ENCODE data around the gene TTYH2. TPM values are rescaled to one million over a fixed set of nuclear protein-coding genes. Genes with fewer than 3 reads are reported as not detected.

The TTYH2 gene
- polyA plus RNA-seq, 3 donors: 12.3 to 57.4 (median 18.7) TPM

DNA sequence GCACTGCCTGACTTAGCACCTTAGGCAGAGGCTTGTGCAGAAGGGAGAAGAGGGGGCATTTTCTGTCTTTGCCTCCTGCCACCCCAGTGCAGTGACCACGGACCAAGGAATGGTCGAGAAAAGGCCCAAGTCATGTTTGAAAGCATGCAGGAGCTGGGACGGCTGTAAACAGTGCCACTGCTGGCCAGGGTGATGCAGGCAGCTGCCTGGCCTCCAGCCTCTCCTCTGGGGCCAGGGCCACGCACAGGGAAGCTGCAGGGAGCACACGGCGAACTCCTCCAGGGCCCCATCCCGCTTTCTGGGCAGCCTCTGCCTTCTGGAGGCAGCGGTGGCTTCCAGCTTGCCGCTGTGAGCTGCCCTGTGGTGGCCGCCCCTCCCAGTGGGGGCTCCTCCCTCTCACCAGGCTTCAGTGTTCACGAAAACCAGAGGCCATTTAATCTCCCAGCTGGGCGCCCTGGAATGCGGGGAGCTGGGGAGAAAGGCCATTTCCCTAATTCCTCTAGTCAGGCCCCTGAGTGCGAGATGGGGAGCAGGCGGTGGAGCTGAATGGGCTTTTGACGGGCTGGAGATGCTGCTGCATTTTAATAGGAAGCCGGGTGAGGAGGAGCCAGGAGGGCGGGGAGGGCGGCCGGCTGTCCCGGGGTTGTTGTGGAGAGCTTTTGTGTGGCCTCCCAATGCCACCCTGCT, 31.9 kb downstream of the TTYH2 start:
- Mint-ChIP-seq H3K9me3 (no peaks in the 10 kb centered on the region), H3K4me1 (peaks cover 28% of the 10 kb centered on the region), H3K27me3 (ENCODE audit: low read depth in 3 of 3) (no peaks in the 10 kb centered on the region), H3K4me3 (no peak overlapping the region), H3K27ac (peak overlapping the region in 2 of 7 donors; percentile 28 to 73), H3K36me3 (peaks cover 56 to 74% of the 10 kb centered on the region in 2 donors)
- Histone ChIP-seq H4K20me1 (ENCODE audit: insufficient read depth, low read length) (no peaks in the 10 kb centered on the region), H3K36me3 (replicated peaks in 1 of 2; ENCODE audit: control insufficient read depth in 1 of 2, insufficient read depth in 2 of 2, low read length in 2 of 2) (peaks cover 50 to 65% of the 10 kb centered on the region in 2 donors), H3K4me1 (ENCODE audit: control insufficient read depth in 1 of 2, insufficient read depth in 2 of 2, low read length in 2 of 2) (peaks cover 15 to 24% of the 10 kb centered on the region in 2 donors), H3K27ac (ENCODE audit: low read depth in 1 of 2, low read length in 2 of 2) (no peak overlapping the region), H3K27me3 (ENCODE audit: control insufficient read depth in 2 of 2, insufficient read depth in 2 of 2, low read length in 2 of 2) (no peaks in the 10 kb centered on the region), H3K4me2 (replicated peaks; ENCODE audit: extremely low read depth, low read length, poor library complexity, severe bottlenecking) (no peak overlapping the region), H3K79me2 (ENCODE audit: insufficient read depth, low read length) (no peaks in the 10 kb centered on the region), H2AFZ (ENCODE audit: insufficient read depth, low read depth, low read length, poor library complexity, severe bottlenecking) (no peak overlapping the region), H3K4me3 (replicated peaks in 1 of 3; ENCODE audit: low read depth in 2 of 3, low read length in 3 of 3) (no peak overlapping the region), H3K9me3 (replicated peaks in 1 of 2; ENCODE audit: control insufficient read depth in 1 of 2, insufficient read depth in 1 of 2, low read length in 2 of 2) (no peaks in the 10 kb centered on the region), H3K9ac (ENCODE audit: insufficient read depth, low read length, poor library complexity, severe bottlenecking) (peak overlapping the region; percentile 21)
- no peak for DNase-seq
- intact Hi-C loops (cut with micrococcal nuclease): loop anchor here in 1 of 2 donors (5.0 kb wide), 1 partner anchor 33 kb away; the partner anchor contains the start of gene TTYH2
- 87% methylated on average over 11 of the region's 21 CpGs for WGBS (ENCODE audit: insufficient coverage)
- TF ChIP-seq, protein P1, sequence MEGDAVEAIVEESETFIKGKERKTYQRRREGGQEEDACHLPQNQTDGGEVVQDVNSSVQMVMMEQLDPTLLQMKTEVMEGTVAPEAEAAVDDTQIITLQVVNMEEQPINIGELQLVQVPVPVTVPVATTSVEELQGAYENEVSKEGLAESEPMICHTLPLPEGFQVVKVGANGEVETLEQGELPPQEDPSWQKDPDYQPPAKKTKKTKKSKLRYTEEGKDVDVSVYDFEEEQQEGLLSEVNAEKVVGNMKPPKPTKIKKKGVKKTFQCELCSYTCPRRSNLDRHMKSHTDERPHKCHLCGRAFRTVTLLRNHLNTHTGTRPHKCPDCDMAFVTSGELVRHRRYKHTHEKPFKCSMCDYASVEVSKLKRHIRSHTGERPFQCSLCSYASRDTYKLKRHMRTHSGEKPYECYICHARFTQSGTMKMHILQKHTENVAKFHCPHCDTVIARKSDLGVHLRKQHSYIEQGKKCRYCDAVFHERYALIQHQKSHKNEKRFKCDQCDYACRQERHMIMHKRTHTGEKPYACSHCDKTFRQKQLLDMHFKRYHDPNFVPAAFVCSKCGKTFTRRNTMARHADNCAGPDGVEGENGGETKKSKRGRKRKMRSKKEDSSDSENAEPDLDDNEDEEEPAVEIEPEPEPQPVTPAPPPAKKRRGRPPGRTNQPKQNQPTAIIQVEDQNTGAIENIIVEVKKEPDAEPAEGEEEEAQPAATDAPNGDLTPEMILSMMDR (IDR thresholded peaks at IDR 0.05): no peak

DNA sequence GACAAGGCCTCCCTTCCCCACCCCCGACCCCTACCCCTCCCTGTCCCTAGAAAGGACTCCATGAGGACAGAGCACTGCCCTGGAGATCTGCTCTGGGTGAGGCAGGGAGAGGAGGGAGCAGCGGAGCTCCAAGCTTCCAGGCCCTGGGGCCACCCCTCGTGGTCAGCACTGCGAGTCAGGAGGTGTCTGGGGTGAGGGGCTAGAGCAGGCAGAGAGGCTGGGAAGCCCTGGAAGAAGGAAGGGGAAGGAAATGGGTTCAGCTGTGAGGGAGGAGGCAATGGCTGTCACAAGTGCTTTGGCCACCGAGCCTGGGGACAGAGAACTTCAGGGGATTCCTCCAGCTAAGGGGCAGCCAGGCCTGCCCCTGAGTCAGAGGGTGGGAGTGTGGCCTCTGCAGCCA, 32.5 kb downstream of the TTYH2 start:
- intact Hi-C loops (cut with micrococcal nuclease): loop anchor here in 1 of 2 donors (5.0 kb wide), 1 partner anchor 34 kb away; the partner anchor contains the start of gene TTYH2
- H3K4me2 ChIP-seq (replicated peaks; ENCODE audit: extremely low read depth, low read length, poor library complexity, severe bottlenecking): no peak overlapping the region

More for the DNA sequence above, 32.5 kb downstream of the TTYH2 start:
- H3K79me2 ChIP-seq (ENCODE audit: insufficient read depth, low read length): no peaks in the 10 kb centered on the region
- H3K36me3 Mint-ChIP-seq: peaks cover 55 to 71% of the 10 kb centered on the region in 2 donors
- peak overlapping the region in 1 of 2 donors; percentile 44 for H3K4me3 Mint-ChIP-seq
- H3K4me1 Mint-ChIP-seq: peaks cover 25% of the 10 kb centered on the region
- no peaks in the 10 kb centered on the region for H3K9me3 Mint-ChIP-seq
- H3K27ac ChIP-seq (ENCODE audit: low read depth in 1 of 2, low read length in 2 of 2): peak overlapping the region in 1 of 2 donors; percentile 36
- no peaks in the 10 kb centered on the region for H4K20me1 ChIP-seq (ENCODE audit: insufficient read depth, low read length)
- H3K27me3 ChIP-seq (ENCODE audit: control insufficient read depth in 2 of 2, insufficient read depth in 2 of 2, low read length in 2 of 2): no peaks in the 10 kb centered on the region
- H3K36me3 ChIP-seq (replicated peaks in 1 of 2; ENCODE audit: control insufficient read depth in 1 of 2, insufficient read depth in 2 of 2, low read length in 2 of 2): peaks cover 47 to 68% of the 10 kb centered on the region in 2 donors
- H3K27ac Mint-ChIP-seq: peak overlapping the region in 4 of 7 donors; percentile 28 to 83 (median 70)
- H3K27me3 Mint-ChIP-seq (ENCODE audit: low read depth in 3 of 3): no peaks in the 10 kb centered on the region
- WGBS (ENCODE audit: insufficient coverage): 22% methylated on average over 3 of the region's 5 CpGs
- peak overlapping the region; percentile 21 for H3K9ac ChIP-seq (ENCODE audit: insufficient read depth, low read length, poor library complexity, severe bottlenecking)
- peaks cover 15 to 24% of the 10 kb centered on the region in 2 donors for H3K4me1 ChIP-seq (ENCODE audit: control insufficient read depth in 1 of 2, insufficient read depth in 2 of 2, low read length in 2 of 2)
- H3K4me3 ChIP-seq (replicated peaks in 1 of 3; ENCODE audit: low read depth in 2 of 3, low read length in 3 of 3): no peak overlapping the region
- TF ChIP-seq, protein P1 (IDR thresholded peaks at IDR 0.05): no peak
- H2AFZ ChIP-seq (ENCODE audit: insufficient read depth, low read depth, low read length, poor library complexity, severe bottlenecking): no peak overlapping the region
- no peaks in the 10 kb centered on the region for H3K9me3 ChIP-seq (replicated peaks in 1 of 2; ENCODE audit: control insufficient read depth in 1 of 2, insufficient read depth in 1 of 2, low read length in 2 of 2)
- DNase-seq: peak in 1 of 3 donors; percentile 30
